HT-29 (cell line): ENCODE data around the gene SH3PXD2A. TPM values are rescaled to one million over a fixed set of nuclear protein-coding genes. Genes with fewer than 3 reads are reported as not detected.
A peak's percentile ranks its signal among the peaks of the same experiment; 100 is the strongest.

ENCODE experiments used
- DNase-seq: peaks from one replicate; pipeline ENCODE4 v3.0.0-alpha.2; 2015; ENCODE audit warnings: low spot score
- total RNA-seq: library from RNA; depleted of rRNA; stranded (reverse); fragments of >200 nt; shearing (Covaris generic); gene quantifications from 2 replicates; pipeline ENCODE4 v1.2.3, GENCODE V29; 2014

Gene SH3PXD2A
- total RNA-seq, 1 experiment from 2014 or later: 2.7 TPM

GRCh38 chr10:103726637-103727036 is 128.7 kb downstream of the SH3PXD2A start:
- DNase-seq: no peak

- DNase-seq: no peak
Measured at GRCh38 chr10:103725242-103725641, 130.1 kb downstream of the SH3PXD2A start.

DNA sequence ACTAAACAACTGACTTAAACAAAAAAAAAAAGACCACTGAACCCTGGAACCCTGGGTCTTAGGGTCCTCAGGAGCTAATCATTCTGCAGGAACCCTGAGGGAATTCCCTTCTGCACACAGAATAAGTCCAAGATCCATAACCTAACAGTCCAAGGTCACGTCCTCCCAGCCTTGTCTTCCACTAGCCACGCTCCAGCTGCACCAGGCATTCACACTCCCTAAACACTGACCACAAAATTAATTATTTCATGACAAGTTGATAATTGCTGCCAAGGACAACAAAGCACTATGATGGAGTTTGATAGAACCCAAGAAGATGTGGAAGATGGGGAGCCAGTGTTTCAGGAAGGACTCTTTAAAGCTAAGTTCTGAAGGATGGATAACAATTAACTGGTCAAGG is 130.6 kb downstream of the SH3PXD2A start:
- no peak for DNase-seq

GRCh38 chr10:103724074-103724473 is 131.3 kb downstream of the SH3PXD2A start:
- DNase-seq: no peak

GRCh38 chr10:103723557-103723956 is 131.8 kb downstream of the SH3PXD2A start:
- DNase-seq: no peak

DNA sequence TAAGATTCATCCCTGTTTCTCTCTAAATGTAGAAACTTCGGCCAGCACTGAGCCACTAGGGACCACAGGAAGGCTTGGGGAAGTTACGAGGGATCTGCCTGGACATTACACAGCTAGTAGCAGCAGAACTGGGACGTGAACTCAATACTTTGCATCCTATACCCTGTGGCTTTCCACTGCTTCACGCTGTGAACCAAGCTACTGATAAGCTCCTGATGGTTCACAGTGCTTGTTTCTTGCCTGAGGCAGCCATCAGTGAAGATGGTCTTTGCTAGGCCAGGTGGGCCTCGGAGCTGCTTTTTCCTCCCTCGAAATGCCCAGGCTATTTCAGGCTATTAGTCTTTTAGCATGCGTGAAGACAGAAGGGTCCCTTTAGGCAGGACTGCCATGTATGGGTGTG is 132.7 kb downstream of the SH3PXD2A start:
- no peak for DNase-seq

GRCh38 chr10:103720964-103721335 is 134.4 kb downstream of the SH3PXD2A start:
- DNase-seq: no peak

GRCh38 chr10:103720328-103720963 is 134.9 kb downstream of the SH3PXD2A start:
- DNase-seq: no peak

- DNase-seq: no peak
Measured at GRCh38 chr10:103719036-103719435, 136.3 kb downstream of the SH3PXD2A start.

- DNase-seq: no peak
Measured at GRCh38 chr10:103718247-103718620, 137.1 kb downstream of the SH3PXD2A start.

GRCh38 chr10:103717341-103718246 is 137.8 kb downstream of the SH3PXD2A start:
- DNase-seq: peak; percentile 64

DNA sequence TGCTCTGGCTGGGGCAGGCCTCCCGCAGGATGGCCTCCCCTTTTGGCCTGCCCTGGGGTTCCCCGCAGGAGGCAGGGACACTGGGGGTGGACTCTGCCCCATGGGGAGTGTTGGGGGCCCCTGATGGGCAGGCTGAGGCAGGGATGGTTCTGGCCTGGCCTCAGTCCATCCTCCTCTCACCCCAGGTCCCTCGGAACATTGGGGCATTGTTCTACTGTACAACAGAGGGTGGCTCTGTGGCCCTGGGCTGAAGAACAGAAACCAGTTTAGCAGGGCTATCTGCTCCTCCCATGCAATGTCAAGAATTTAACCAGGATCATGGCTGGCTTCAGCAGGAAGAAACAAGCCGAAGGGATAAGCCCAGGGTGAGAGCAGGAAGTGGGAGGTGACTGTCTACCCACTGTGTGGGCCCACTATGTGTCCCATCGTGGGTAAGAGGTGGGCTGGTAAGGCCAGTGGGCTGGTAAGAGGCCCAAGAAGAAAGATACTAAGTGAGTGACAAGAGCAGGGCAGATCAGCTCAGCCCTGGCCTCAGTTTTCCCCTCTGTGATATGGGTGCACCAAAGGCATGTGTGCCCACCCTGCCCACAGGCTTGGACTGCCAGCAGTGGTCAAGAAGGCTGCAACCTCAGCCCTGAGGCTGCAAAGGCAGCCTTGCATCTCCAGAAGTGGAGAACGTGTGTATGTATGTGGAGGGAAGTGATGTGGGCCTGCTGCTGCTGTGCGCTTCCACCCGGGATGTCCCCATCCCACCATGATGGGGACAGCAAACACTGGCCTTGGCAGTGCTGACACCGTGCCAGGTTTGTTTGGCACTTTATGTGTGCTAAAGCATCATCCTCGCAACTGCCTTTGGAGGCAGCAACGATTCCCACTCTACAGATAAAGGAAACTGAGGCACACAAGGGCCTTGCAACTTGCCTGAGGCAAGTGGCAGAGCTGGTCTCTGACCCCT is 138.9 kb downstream of the SH3PXD2A start:
- DNase-seq: peak; percentile 90

- DNase-seq: no peak
Measured at GRCh38 chr10:103715430-103715829, 139.9 kb downstream of the SH3PXD2A start.

- no peak for DNase-seq
Measured at GRCh38 chr10:103714232-103714891, 141.0 kb downstream of the SH3PXD2A start.

GRCh38 chr10:103713676-103714075 is 141.7 kb downstream of the SH3PXD2A start:
- DNase-seq: no peak

GRCh38 chr10:103712898-103713498 is 142.4 kb downstream of the SH3PXD2A start:
- DNase-seq: peak; percentile 88

GRCh38 chr10:103712146-103712545 is 143.2 kb downstream of the SH3PXD2A start:
- no peak for DNase-seq

DNA sequence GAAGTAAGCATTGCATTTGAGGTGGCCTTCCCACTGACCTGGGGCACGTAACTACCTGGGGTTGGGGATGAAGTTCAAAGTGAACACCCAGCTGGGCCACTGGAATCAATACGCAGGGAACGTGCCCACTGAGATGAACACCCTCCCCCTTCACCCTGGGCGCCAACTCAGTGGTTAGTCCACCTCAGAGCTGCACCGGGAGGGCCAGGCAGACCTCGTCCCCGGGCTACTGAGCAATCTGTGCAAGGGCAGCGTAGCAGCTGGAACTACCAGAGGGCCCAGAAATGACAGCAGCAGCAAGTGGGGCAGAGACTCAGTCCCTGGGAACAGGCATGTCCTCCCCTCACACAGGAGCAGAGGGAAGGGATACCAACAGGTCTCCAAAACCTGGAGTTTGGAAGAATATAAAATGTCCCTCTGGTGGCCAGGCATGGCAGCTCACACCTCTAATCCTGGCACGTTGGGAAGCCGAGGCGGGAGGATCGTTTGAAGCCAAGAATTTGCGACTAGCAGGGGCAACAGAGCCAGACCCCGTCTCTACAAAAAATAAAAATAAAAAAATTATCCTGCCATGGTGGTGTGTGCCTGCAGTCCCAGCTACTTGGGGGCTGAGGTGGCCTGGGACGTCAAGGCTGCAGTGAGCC is 143.9 kb downstream of the SH3PXD2A start:
- no peak for DNase-seq

GRCh38 chr10:103710490-103710889 is 144.9 kb downstream of the SH3PXD2A start:
- no peak for DNase-seq

- DNase-seq: no peak
Measured at GRCh38 chr10:103709341-103709920, 145.9 kb downstream of the SH3PXD2A start.
